Measurements from ENCODE around the gene NTSR1. TPM values are rescaled to one million over a fixed set of nuclear protein-coding genes. Genes with fewer than 3 reads are reported as not detected.

NTSR1 gene
- total and polyA plus RNA-seq, 5 donors from 2014 or later, result 0.11 to 0.37 TPM; not detected in 3

GRCh38 chr20:62805711-62806382, 97.2 kb downstream of the NTSR1 start:
- DNase-seq, result no peak
- H3K4me1 ChIP-seq (ENCODE audit: control insufficient read depth, insufficient read depth, low read length, poor library complexity, severe bottlenecking), result peaks cover 38% of the 10 kb centered on the region
- H3K27ac ChIP-seq (ENCODE audit: insufficient read depth, low read length, poor library complexity, severe bottlenecking), result peak overlapping the region; percentile 57
- peak overlapping the region; percentile 48 for H3K4me3 ChIP-seq (ENCODE audit: low read depth, low read length)
- H3K4me1 Mint-ChIP-seq, result peaks cover 0 to 36% (median 20%) of the 10 kb centered on the region in 4 donors
- H3K9me3 Mint-ChIP-seq, result no peaks in the 10 kb centered on the region
- ATAC-seq (ENCODE audit: low read depth in 2 of 2), result no peak
- H3K36me3 ChIP-seq (ENCODE audit: control insufficient read depth, insufficient read depth, low read length), result peaks cover 27% of the 10 kb centered on the region
- H3K36me3 Mint-ChIP-seq, result peaks cover 8% of the 10 kb centered on the region
- peaks cover 6% of the 10 kb centered on the region for H3K27me3 Mint-ChIP-seq
- H3K9me3 ChIP-seq (ENCODE audit: control insufficient read depth in 2 of 2, low read length in 2 of 2), result no peaks in the 10 kb centered on the region
- peak overlapping the region; percentile 79 to 87 (median 83) for H3K4me3 Mint-ChIP-seq
- no peaks in the 10 kb centered on the region for H3K27me3 ChIP-seq (ENCODE audit: control insufficient read depth, insufficient read depth, low read length)
- peak overlapping the region in 2 of 3 donors; percentile 76 to 78 for H3K27ac Mint-ChIP-seq

GRCh38 chr20:62806383-62807050, 97.9 kb downstream of the NTSR1 start:
- Mint-ChIP-seq H3K4me1 (peaks cover 0 to 36% (median 20%) of the 10 kb centered on the region in 4 donors), H3K27me3 (peaks cover 6% of the 10 kb centered on the region), H3K36me3 (peaks cover 8% of the 10 kb centered on the region), H3K4me3 (peak overlapping the region; percentile 79 to 85 (median 82)), H3K9me3 (no peaks in the 10 kb centered on the region), H3K27ac (peak overlapping the region in 2 of 3 donors; percentile 76 to 78)
- ATAC-seq (ENCODE audit: low read depth in 2 of 2) (no peak), DNase-seq (no peak)
- Histone ChIP-seq H3K27me3 (ENCODE audit: control insufficient read depth, insufficient read depth, low read length) (no peaks in the 10 kb centered on the region), H3K9me3 (ENCODE audit: control insufficient read depth in 2 of 2, low read length in 2 of 2) (no peaks in the 10 kb centered on the region), H3K36me3 (ENCODE audit: control insufficient read depth, insufficient read depth, low read length) (peaks cover 32% of the 10 kb centered on the region), H3K4me1 (ENCODE audit: control insufficient read depth, insufficient read depth, low read length, poor library complexity, severe bottlenecking) (peaks cover 38% of the 10 kb centered on the region), H3K27ac (ENCODE audit: insufficient read depth, low read length, poor library complexity, severe bottlenecking) (no peak overlapping the region), H3K4me3 (ENCODE audit: low read depth, low read length) (peak overlapping the region; percentile 19)

GRCh38 chr20:62807444-62808210, 99.0 kb downstream of the NTSR1 start:
- peak overlapping the region in 2 of 3 donors; percentile 43 to 82 for H3K27ac Mint-ChIP-seq
- Histone ChIP-seq H3K4me1 (ENCODE audit: control insufficient read depth, insufficient read depth, low read length, poor library complexity, severe bottlenecking) (peaks cover 38% of the 10 kb centered on the region), H3K36me3 (ENCODE audit: control insufficient read depth, insufficient read depth, low read length) (peaks cover 38% of the 10 kb centered on the region)

GRCh38 chr20:62808211-62808865, 99.7 kb downstream of the NTSR1 start:
- DNase-seq (peak; percentile 64 to 76 (median 68)), ATAC-seq (ENCODE audit: low read depth in 2 of 2) (peak; percentile 47 to 48)
- Mint-ChIP-seq H3K4me3 (peak overlapping the region; percentile 80 to 89 (median 82)), H3K4me1 (peaks cover 0 to 37% (median 17%) of the 10 kb centered on the region in 4 donors), H3K27ac (peak overlapping the region in 2 of 3 donors; percentile 43 to 82), H3K9me3 (no peaks in the 10 kb centered on the region), H3K36me3 (peaks cover 11% of the 10 kb centered on the region), H3K27me3 (peaks cover 6% of the 10 kb centered on the region)
- peaks cover 42% of the 10 kb centered on the region for H3K36me3 ChIP-seq (ENCODE audit: control insufficient read depth, insufficient read depth, low read length)
- H3K4me3 ChIP-seq (ENCODE audit: low read depth, low read length), result no peak overlapping the region
- no peaks in the 10 kb centered on the region for H3K27me3 ChIP-seq (ENCODE audit: control insufficient read depth, insufficient read depth, low read length)
- H3K9me3 ChIP-seq (ENCODE audit: control insufficient read depth in 2 of 2, low read length in 2 of 2), result no peaks in the 10 kb centered on the region
- no peak overlapping the region for H3K27ac ChIP-seq (ENCODE audit: insufficient read depth, low read length, poor library complexity, severe bottlenecking)
- peaks cover 38% of the 10 kb centered on the region for H3K4me1 ChIP-seq (ENCODE audit: control insufficient read depth, insufficient read depth, low read length, poor library complexity, severe bottlenecking)

More at GRCh38 chr20:62807444-62808210, 99.0 kb downstream of the NTSR1 start:
- ATAC-seq (ENCODE audit: low read depth in 2 of 2) (no peak), DNase-seq (no peak)
- no peaks in the 10 kb centered on the region for H3K9me3 Mint-ChIP-seq
- H3K27me3 Mint-ChIP-seq, result peaks cover 6% of the 10 kb centered on the region
- H3K4me3 Mint-ChIP-seq, result peak overlapping the region; percentile 22 to 89 (median 70)
- H3K36me3 Mint-ChIP-seq, result peaks cover 11% of the 10 kb centered on the region
- peaks cover 0 to 37% (median 20%) of the 10 kb centered on the region in 4 donors for H3K4me1 Mint-ChIP-seq
- Histone ChIP-seq H3K27ac (ENCODE audit: insufficient read depth, low read length, poor library complexity, severe bottlenecking) (no peak overlapping the region), H3K27me3 (ENCODE audit: control insufficient read depth, insufficient read depth, low read length) (no peaks in the 10 kb centered on the region), H3K9me3 (ENCODE audit: control insufficient read depth in 2 of 2, low read length in 2 of 2) (no peaks in the 10 kb centered on the region), H3K4me3 (ENCODE audit: low read depth, low read length) (no peak overlapping the region)

GRCh38 chr20:62809530-62810428, 101.1 kb downstream of the NTSR1 start:
- no peak for ATAC-seq (ENCODE audit: low read depth in 2 of 2)
- H3K4me3 Mint-ChIP-seq, result no peak overlapping the region
- H3K27ac Mint-ChIP-seq, result no peak overlapping the region
- peaks cover 0 to 27% (median 12%) of the 10 kb centered on the region in 4 donors for H3K4me1 Mint-ChIP-seq
- no peak for DNase-seq
- H3K9me3 ChIP-seq (ENCODE audit: control insufficient read depth in 2 of 2, low read length in 2 of 2), result no peaks in the 10 kb centered on the region
- no peaks in the 10 kb centered on the region for H3K9me3 Mint-ChIP-seq
- peaks cover 44% of the 10 kb centered on the region for H3K36me3 ChIP-seq (ENCODE audit: control insufficient read depth, insufficient read depth, low read length)
- no peak overlapping the region for H3K4me3 ChIP-seq (ENCODE audit: low read depth, low read length)
- H3K4me1 ChIP-seq (ENCODE audit: control insufficient read depth, insufficient read depth, low read length, poor library complexity, severe bottlenecking), result peaks cover 31% of the 10 kb centered on the region
- peaks cover 6% of the 10 kb centered on the region for H3K27me3 Mint-ChIP-seq
- H3K27ac ChIP-seq (ENCODE audit: insufficient read depth, low read length, poor library complexity, severe bottlenecking), result no peak overlapping the region
- peaks cover 7% of the 10 kb centered on the region for H3K36me3 Mint-ChIP-seq
- H3K27me3 ChIP-seq (ENCODE audit: control insufficient read depth, insufficient read depth, low read length), result no peaks in the 10 kb centered on the region

- peaks cover 44% of the 10 kb centered on the region for H3K36me3 ChIP-seq (ENCODE audit: control insufficient read depth, insufficient read depth, low read length)
- H3K4me1 Mint-ChIP-seq, result peaks cover 0 to 30% (median 16%) of the 10 kb centered on the region in 4 donors
Observed at GRCh38 chr20:62811320-62811719, 102.7 kb downstream of the NTSR1 start.

More at GRCh38 chr20:62811320-62811719, 102.7 kb downstream of the NTSR1 start:
- no peaks in the 10 kb centered on the region for H3K9me3 ChIP-seq (ENCODE audit: control insufficient read depth in 2 of 2, low read length in 2 of 2)
- DNase-seq (no peak), ATAC-seq (ENCODE audit: low read depth in 2 of 2) (no peak)
- Mint-ChIP-seq H3K9me3 (no peaks in the 10 kb centered on the region), H3K4me3 (no peak overlapping the region), H3K27ac (no peak overlapping the region), H3K36me3 (peaks cover 7% of the 10 kb centered on the region), H3K27me3 (peaks cover 16% of the 10 kb centered on the region)
- H3K4me1 ChIP-seq (ENCODE audit: control insufficient read depth, insufficient read depth, low read length, poor library complexity, severe bottlenecking), result peaks cover 33% of the 10 kb centered on the region
- H3K4me3 ChIP-seq (ENCODE audit: low read depth, low read length), result no peak overlapping the region
- H3K27me3 ChIP-seq (ENCODE audit: control insufficient read depth, insufficient read depth, low read length), result no peaks in the 10 kb centered on the region
- no peak overlapping the region for H3K27ac ChIP-seq (ENCODE audit: insufficient read depth, low read length, poor library complexity, severe bottlenecking)
